G401.6 (cell line): ENCODE measurements around the gene MEF2B.

Experiments used
- FAIRE-seq: peaks from 2 replicates; lab custom pipeline; 2012; peaks lifted over from hg19 to GRCh38; lab: Jason Lieb, UNC

The MEF2B gene

GRCh38 chr19:19170053-19170872, at the start of gene MEF2B:
Gene MEF2B (minus strand): TSS chr19:19170263. CDS start chr19:19150735, 19,528 bp downstream.
- FAIRE-seq, result no peak

- no peak for FAIRE-seq
These were observed 48.8 kb upstream of the MEF2B start for GRCh38 chr19:19218911-19219310.

GRCh38 chr19:19217099-19217498, 47.0 kb upstream of the MEF2B start:
- no peak for FAIRE-seq

GRCh38 chr19:19215792-19216191, 45.7 kb upstream of the MEF2B start:
- FAIRE-seq, result no peak

GRCh38 chr19:19214892-19215291, 44.8 kb upstream of the MEF2B start:
- FAIRE-seq, result no peak

GRCh38 chr19:19214159-19214490, 44.1 kb upstream of the MEF2B start:
- FAIRE-seq, result no peak

GRCh38 chr19:19213426-19214158, 43.5 kb upstream of the MEF2B start:
- no peak for FAIRE-seq

- FAIRE-seq, result no peak
These were observed 42.9 kb upstream of the MEF2B start for GRCh38 chr19:19212916-19213315.

- no peak for FAIRE-seq
These were observed 41.7 kb upstream of the MEF2B start, which contains the start of gene NCAN for GRCh38 chr19:19211499-19212420. Gene NCAN (plus strand): TSS chr19:19211958. CDS start chr19:19216954, 4,996 bp downstream.

- FAIRE-seq, result no peak
These were observed 39.3 kb upstream of the MEF2B start for GRCh38 chr19:19209372-19209771.

- no peak for FAIRE-seq
These were observed 37.8 kb upstream of the MEF2B start for GRCh38 chr19:19207637-19208572.

- no peak for FAIRE-seq
These were observed 36.9 kb upstream of the MEF2B start for GRCh38 chr19:19206938-19207337.

GRCh38 chr19:19205416-19206410, 35.6 kb upstream of the MEF2B start:
- FAIRE-seq, result no peak

- FAIRE-seq, result no peak
These were observed 34.1 kb upstream of the MEF2B start for GRCh38 chr19:19204181-19204580.

- peak; percentile 97 for FAIRE-seq
These were observed 33.2 kb upstream of the MEF2B start, which contains the start of gene NR2C2AP for GRCh38 chr19:19203012-19203856. Gene NR2C2AP (minus strand): TSS chr19:19203414. CDS start chr19:19203060, 354 bp downstream.

GRCh38 chr19:19202707-19203011, 32.6 kb upstream of the MEF2B start:
- no peak for FAIRE-seq

GRCh38 chr19:19201697-19202630, 31.9 kb upstream of the MEF2B start:
- FAIRE-seq, result no peak

GRCh38 chr19:19193926-19194325, 23.9 kb upstream of the MEF2B start:
- no peak for FAIRE-seq
